ENCODE measurements around the gene RUBCN.

DNA sequence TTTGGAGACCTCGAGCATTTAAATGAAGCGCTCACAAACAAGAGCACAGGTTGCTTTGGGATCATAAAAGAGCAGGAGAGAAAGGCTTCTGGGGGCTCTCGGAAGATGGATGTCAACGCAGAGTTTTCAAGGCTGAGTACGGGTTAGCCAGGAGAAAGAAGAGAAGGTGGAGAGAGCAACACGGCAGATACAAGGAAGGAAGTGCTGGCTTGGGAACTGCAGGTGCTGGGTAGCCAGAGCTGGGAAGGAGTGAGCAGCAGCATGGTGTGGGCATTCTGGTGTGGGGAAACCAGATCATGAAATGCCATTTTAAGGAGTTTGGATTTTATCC lies 580 bp upstream of the RUBCN start:
- TF ChIP-seq, protein P1, sequence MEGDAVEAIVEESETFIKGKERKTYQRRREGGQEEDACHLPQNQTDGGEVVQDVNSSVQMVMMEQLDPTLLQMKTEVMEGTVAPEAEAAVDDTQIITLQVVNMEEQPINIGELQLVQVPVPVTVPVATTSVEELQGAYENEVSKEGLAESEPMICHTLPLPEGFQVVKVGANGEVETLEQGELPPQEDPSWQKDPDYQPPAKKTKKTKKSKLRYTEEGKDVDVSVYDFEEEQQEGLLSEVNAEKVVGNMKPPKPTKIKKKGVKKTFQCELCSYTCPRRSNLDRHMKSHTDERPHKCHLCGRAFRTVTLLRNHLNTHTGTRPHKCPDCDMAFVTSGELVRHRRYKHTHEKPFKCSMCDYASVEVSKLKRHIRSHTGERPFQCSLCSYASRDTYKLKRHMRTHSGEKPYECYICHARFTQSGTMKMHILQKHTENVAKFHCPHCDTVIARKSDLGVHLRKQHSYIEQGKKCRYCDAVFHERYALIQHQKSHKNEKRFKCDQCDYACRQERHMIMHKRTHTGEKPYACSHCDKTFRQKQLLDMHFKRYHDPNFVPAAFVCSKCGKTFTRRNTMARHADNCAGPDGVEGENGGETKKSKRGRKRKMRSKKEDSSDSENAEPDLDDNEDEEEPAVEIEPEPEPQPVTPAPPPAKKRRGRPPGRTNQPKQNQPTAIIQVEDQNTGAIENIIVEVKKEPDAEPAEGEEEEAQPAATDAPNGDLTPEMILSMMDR (IDR thresholded peaks at IDR 0.05) = no peak
- no peak for TF ChIP-seq POLR2A (IDR thresholded peaks at IDR 0.05)
